H9 (cell line): ENCODE data around the gene CPLX4. TPM values are rescaled to one million over a fixed set of nuclear protein-coding genes. Genes with fewer than 3 reads are reported as not detected.

Experiments
- DNase-seq: peaks from one replicate; pipeline ENCODE4 v3.0.0-alpha.2; 2017
- H2AFZ ChIP-seq: one replicate; pipeline ENCODE4 v1.6.1; 2013; ENCODE audit warnings: mild to moderate bottlenecking, low read length, control low read depth, moderate library complexity
- H2AK5ac ChIP-seq: 2 replicates; pipeline ENCODE4 v1.6.1; 2013; ENCODE audit warnings: low read length, control low read depth, mixed read lengths; ENCODE audit not compliant: insufficient read length
- H2BK120ac ChIP-seq: one replicate; pipeline ENCODE4 v1.6.1; 2013; ENCODE audit warnings: low read depth, mild to moderate bottlenecking, low read length, control low read depth, inconsistent platforms; ENCODE audit not compliant: poor library complexity, severe bottlenecking
- H2BK12ac ChIP-seq: 2 replicates; pipeline ENCODE4 v1.6.1; 2013; ENCODE audit warnings: low read length, control low read depth, mixed read lengths, low read depth; ENCODE audit not compliant: insufficient read length
- H2BK15ac ChIP-seq: 2 replicates; pipeline ENCODE4 v1.6.1; 2013; ENCODE audit warnings: low read depth, low read length, control low read depth
- H2BK20ac ChIP-seq: one replicate; pipeline ENCODE4 v1.6.1; 2013; ENCODE audit warnings: low read depth, mild to moderate bottlenecking, low read length, control low read depth, inconsistent platforms; ENCODE audit not compliant: poor library complexity, severe bottlenecking
- H2BK5ac ChIP-seq: 2 replicates; pipeline ENCODE4 v1.6.1; 2013; ENCODE audit warnings: low read length, control low read depth, mixed read lengths; ENCODE audit not compliant: insufficient read length
- H3K14ac ChIP-seq: 2 replicates; pipeline ENCODE4 v1.6.1; 2013; ENCODE audit warnings: low read length, control low read depth; ENCODE audit not compliant: insufficient read depth
- H3K18ac ChIP-seq: 2 replicates; pipeline ENCODE4 v1.6.1; 2013; ENCODE audit warnings: low read depth, mild to moderate bottlenecking, mixed read lengths, low read length, control low read depth; ENCODE audit not compliant: insufficient read length
- H3K23ac ChIP-seq: 2 replicates; pipeline ENCODE4 v1.6.1; 2013; ENCODE audit warnings: low read length, control low read depth, mixed read lengths, low read depth; ENCODE audit not compliant: insufficient read length
- H3K23me2 ChIP-seq: 2 replicates; pipeline ENCODE4 v1.6.1; 2013; ENCODE audit warnings: low read depth, mild to moderate bottlenecking, mixed read lengths, low read length, control low read depth; ENCODE audit not compliant: insufficient read length, poor library complexity, severe bottlenecking
- H3K27ac ChIP-seq: 2 replicates; pipeline ENCODE4 v1.5.1; 2013; ENCODE audit warnings: low read length, control low read depth, mixed read lengths, low read depth; ENCODE audit not compliant: insufficient read length
- H3K27me3 ChIP-seq: 2 replicates; pipeline ENCODE4 v1.6.1; 2013; ENCODE audit warnings: low read length, control low read depth, inconsistent platforms; ENCODE audit not compliant: insufficient read depth
- H3K4ac ChIP-seq: 2 replicates; pipeline ENCODE4 v1.6.1; 2013; ENCODE audit warnings: low read depth, mild to moderate bottlenecking, control low read depth, inconsistent platforms, low read length, moderate library complexity
- H3K4me1 ChIP-seq: 2 replicates; pipeline ENCODE4 v1.6.1; 2013; ENCODE audit warnings: low read length, control low read depth, inconsistent platforms; ENCODE audit not compliant: insufficient read depth
- H3K4me2 ChIP-seq: 2 replicates; pipeline ENCODE4 v1.6.1; 2013; ENCODE audit warnings: low read length, control low read depth, mixed read lengths; ENCODE audit not compliant: insufficient read length, insufficient read depth
- H3K56ac ChIP-seq: 2 replicates; pipeline ENCODE4 v1.6.1; 2013; ENCODE audit warnings: low read depth, mild to moderate bottlenecking, mixed read lengths, low read length, control low read depth; ENCODE audit not compliant: insufficient read length
- H3K79me1 ChIP-seq: 2 replicates; pipeline ENCODE4 v1.6.1; 2013; ENCODE audit warnings: low read depth, mild to moderate bottlenecking, moderate library complexity, low read length, control low read depth, inconsistent platforms; ENCODE audit not compliant: insufficient read depth, poor library complexity, severe bottlenecking
- H3K79me2 ChIP-seq: 2 replicates; pipeline ENCODE4 v1.6.1; 2013; ENCODE audit warnings: low read length, control low read depth, inconsistent platforms; ENCODE audit not compliant: insufficient read depth
- H3K9ac ChIP-seq: 2 replicates; pipeline ENCODE4 v1.6.1; 2013; ENCODE audit warnings: low read length, control low read depth, mixed read lengths; ENCODE audit not compliant: insufficient read length; ENCODE audit errors: extremely low read depth
- H3K9me3 ChIP-seq: one replicate; pipeline ENCODE4 v1.6.1; 2013; ENCODE audit warnings: low read depth, low read length, inconsistent platforms; ENCODE audit not compliant: control insufficient read depth
- H3T11ph ChIP-seq: one replicate; pipeline ENCODE4 v1.6.1; 2013; ENCODE audit warnings: mild to moderate bottlenecking, low read length, control low read depth, inconsistent platforms
- H4K20me1 ChIP-seq: one replicate; pipeline ENCODE4 v1.6.1; 2013; ENCODE audit not compliant: control insufficient read depth, insufficient read length, insufficient read depth
- H4K5ac ChIP-seq: 2 replicates; pipeline ENCODE4 v1.6.1; 2013; ENCODE audit warnings: low read depth, mild to moderate bottlenecking, mixed read lengths, low read length, control low read depth; ENCODE audit not compliant: insufficient read length
- H4K8ac ChIP-seq: replicated peaks from 2 replicates; pipeline ENCODE4 v1.6.1; 2013; ENCODE audit warnings: low read length, control low read depth, mixed read lengths, low read depth; ENCODE audit not compliant: insufficient read length
- H4K91ac ChIP-seq: 2 replicates; pipeline ENCODE4 v1.6.1; 2013; ENCODE audit warnings: low read depth, mild to moderate bottlenecking, moderate library complexity, mixed read lengths, low read length, control low read depth; ENCODE audit not compliant: insufficient read length
- H3K27ac Mint-ChIP-seq, 3 experiments: 2 replicates in 2 of 3; 3 replicates in 1 of 3; pipeline ENCODE4 v1.8.0; 2020 to 2021; ENCODE audit warnings: mixed read lengths in 3 of 3, mild to moderate bottlenecking in 1 of 3, moderate library complexity in 1 of 3
- H3K27me3 Mint-ChIP-seq: 2 replicates; pipeline ENCODE4 v1.8.0; 2021; ENCODE audit warnings: low read depth, mild to moderate bottlenecking, moderate library complexity, mixed read lengths
- H3K36me3 Mint-ChIP-seq, 3 experiments: 2 replicates in 2 of 3; 3 replicates in 1 of 3; pipeline ENCODE4 v1.8.0; 2020 to 2021; ENCODE audit warnings: low read depth in 3 of 3, mixed read lengths in 3 of 3; ENCODE audit not compliant: insufficient read depth in 1 of 3
- H3K4me1 Mint-ChIP-seq, 2 experiments: 2 replicates each; pipeline ENCODE4 v1.8.0; 2020; ENCODE audit warnings: mixed read lengths in 2 of 2
- H3K4me3 Mint-ChIP-seq, 2 experiments: 2 replicates in 1 of 2; 3 replicates in 1 of 2; pipeline ENCODE4 v1.8.0; 2020 to 2021; ENCODE audit warnings: mild to moderate bottlenecking in 2 of 2, mixed read lengths in 2 of 2, moderate library complexity in 1 of 2
- H3K9me3 Mint-ChIP-seq, 2 experiments: 2 replicates in 1 of 2; 3 replicates in 1 of 2; pipeline ENCODE4 v1.8.0; 2020; ENCODE audit warnings: mild to moderate bottlenecking in 2 of 2, mixed read lengths in 2 of 2, moderate library complexity in 1 of 2
- CTCF ChIP-seq: fragments of 200-600 bp; sonication (generic); conservative IDR thresholded peaks from 3 replicates; pipeline ENCODE4 v1.8.0; 2021; ENCODE audit warnings: antibody characterized with exemption, mild to moderate bottlenecking
- WGBS: extraction: QIAGEN DNeasy Blood & Tissue Kit; methylation state at CpG from one replicate; pipeline ENCODE4 v1.1.7; 2013; ENCODE audit warnings: missing lambda C conversion rate, low lambda C conversion rate, mixed read lengths; ENCODE audit not compliant: insufficient read length; ENCODE audit errors: extremely low coverage; 5-methylcytosine and 5-hydroxymethylcytosine counted together
- total RNA-seq: library from RNA; stranded (reverse); gene quantifications from 2 replicates; pipeline ENCODE4 v1.2.1, GENCODE V29; 2021

CPLX4 gene
- total RNA-seq, 1 experiment from 2014 or later, result not detected

- Histone ChIP-seq H3K4me1 (0 out of 2 replicates have a peak, but pooled peaks cover 2% of the 10 kb centered on the region), H2BK5ac (no peak overlapping the region), H3K27me3 (peaks cover 84% of the 10 kb centered on the region), H3K79me2 (no peaks in the 10 kb centered on the region), H2BK15ac (no peak overlapping the region), H2AK5ac (no peak overlapping the region), H2BK120ac (no peak overlapping the region), H3K79me1 (no peaks in the 10 kb centered on the region), H3K4me2 (peak overlapping the region; percentile 41), H3K23ac (no peak overlapping the region), H3K56ac (no peak overlapping the region), H4K20me1 (no peaks in the 10 kb centered on the region), H4K8ac (no peak overlapping the region), H3K14ac (no peak overlapping the region), H3K9me3 (no peaks in the 10 kb centered on the region), H2BK12ac (no peak overlapping the region), H4K91ac (no peak overlapping the region), H3K18ac (no peak overlapping the region), H3K4ac (no peak overlapping the region), H3K27ac (no peak overlapping the region), H2BK20ac (no peak overlapping the region), H3T11ph (no peak overlapping the region), H2AFZ (no peak overlapping the region), H4K5ac (no peak overlapping the region), H3K9ac (no peak overlapping the region), H3K23me2 (peaks cover 24% of the 10 kb centered on the region)
- H3K27ac Mint-ChIP-seq, result no peak overlapping the region
- no peak for DNase-seq
- H3K27me3 Mint-ChIP-seq, result peaks cover 97% of the 10 kb centered on the region
- H3K4me1 Mint-ChIP-seq, result peaks cover 30 to 35% of the 10 kb centered on the region in 2 experiments
- TF ChIP-seq CTCF, result no peak
- peak overlapping the region; percentile 60 to 73 for H3K4me3 Mint-ChIP-seq
- no peaks in the 10 kb centered on the region; a peak in 1 of 5 replicates for H3K9me3 Mint-ChIP-seq
- no peaks in the 10 kb centered on the region; a peak in 1 of 7 replicates for H3K36me3 Mint-ChIP-seq
- no CpG with 5 or more reads among the region's 17 CpGs for WGBS
These were observed 48.8 kb downstream of the CPLX4 start for GRCh38 chr18:59269563-59270119.
